BE2C (cell line): Measurements from ENCODE around the gene TCIRG1.

Source experiments
- DNase-seq: peaks from one replicate; pipeline ENCODE4 v3.0.0-alpha.2; 2020
- H3K27me3 ChIP-seq: fragments of 250-450 bp; sonication (Bioruptor Pico); 2 replicates; pipeline ENCODE4 v1.5.1; 2020; ENCODE audit warnings: mild to moderate bottlenecking
- H3K36me3 ChIP-seq: fragments of 250-450 bp; sonication (Bioruptor Pico); 2 replicates; pipeline ENCODE4 v1.5.1; 2020; ENCODE audit warnings: mild to moderate bottlenecking
- H3K4me1 ChIP-seq: fragments of 250-450 bp; sonication (Bioruptor Pico); 2 replicates; pipeline ENCODE4 v1.5.1; 2020
- H3K4me3 ChIP-seq: 2 replicates; pipeline ENCODE4 v1.5.1; 2011; ENCODE audit warnings: low read depth, low read length
- H3K9me3 ChIP-seq: fragments of 250-450 bp; sonication (Bioruptor Pico); 2 replicates; pipeline ENCODE4 v1.5.1; 2020
- CTCF ChIP-seq: IDR thresholded peaks from 2 replicates; pipeline ENCODE4 v1.5.1; 2012; ENCODE audit warnings: mild to moderate bottlenecking, low read depth, low read length

Gene TCIRG1

GRCh38 chr11:68036717-68037239 lies 2.0 kb upstream of the TCIRG1 start:
- H3K4me1 ChIP-seq, result peaks cover 26% of the 10 kb centered on the region
- TF ChIP-seq CTCF, result no peak
- H3K9me3 ChIP-seq, result no peaks in the 10 kb centered on the region
- H3K36me3 ChIP-seq, result peaks cover 11% of the 10 kb centered on the region
- H3K27me3 ChIP-seq, result no peaks in the 10 kb centered on the region
- H3K4me3 ChIP-seq, result no peak overlapping the region
- DNase-seq, result no peak

DNA sequence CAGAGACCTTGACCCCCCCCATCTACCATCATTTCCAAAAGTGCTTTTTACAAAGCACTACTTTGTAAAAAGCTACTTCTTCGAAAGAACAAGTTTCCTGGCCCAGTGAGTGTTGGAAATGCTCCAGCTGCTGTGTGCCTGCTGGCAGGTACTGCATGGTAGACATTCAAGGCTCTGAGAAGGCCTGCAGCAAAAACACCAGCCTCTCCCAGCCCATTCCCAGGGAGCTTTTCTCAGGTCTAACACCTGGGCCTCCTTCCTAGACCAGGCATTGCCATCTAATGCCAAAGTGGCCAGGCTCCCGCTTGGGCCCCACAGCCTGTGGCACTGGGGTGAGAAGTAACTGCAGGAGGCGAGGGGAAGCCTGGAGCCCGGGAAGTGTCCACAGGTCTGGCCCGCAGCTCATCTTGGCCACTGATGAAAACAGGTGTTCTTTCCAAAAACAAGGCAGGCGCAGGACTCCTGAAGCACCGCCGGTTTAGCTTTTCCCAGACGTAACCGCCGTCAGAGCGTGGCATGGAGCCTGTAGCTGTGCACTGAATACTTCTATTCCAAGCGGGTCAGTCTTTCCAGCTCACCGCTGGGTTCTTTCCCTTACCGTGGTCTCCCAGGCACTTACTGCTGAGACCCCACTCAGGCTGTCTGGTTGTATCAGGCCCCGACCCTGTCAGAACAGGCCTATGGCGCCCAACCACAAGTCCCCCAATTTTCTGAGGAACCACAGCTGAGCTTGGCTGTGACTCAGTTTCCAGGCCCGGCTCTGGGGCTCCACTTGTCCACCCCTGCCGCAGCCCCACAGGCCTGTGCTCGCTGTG lies 1.2 kb upstream of the TCIRG1 start:
- Histone ChIP-seq H3K4me3 (no peak overlapping the region), H3K36me3 (peaks cover 8% of the 10 kb centered on the region), H3K27me3 (no peaks in the 10 kb centered on the region), H3K4me1 (peaks cover 28% of the 10 kb centered on the region), H3K9me3 (no peaks in the 10 kb centered on the region)
- DNase-seq, result peak; percentile 14
- no peak for TF ChIP-seq CTCF

- H3K4me3 ChIP-seq, result no peak overlapping the region
- H3K9me3 ChIP-seq, result no peaks in the 10 kb centered on the region
- H3K4me1 ChIP-seq, result peaks cover 35% of the 10 kb centered on the region
- peaks cover 8% of the 10 kb centered on the region for H3K36me3 ChIP-seq
- no peak for TF ChIP-seq CTCF
- DNase-seq, result peak; percentile 61
- H3K27me3 ChIP-seq, result no peaks in the 10 kb centered on the region
Observed at GRCh38 chr11:68038226-68038717, 553 bp upstream of the TCIRG1 start.

- TF ChIP-seq CTCF, result no peak
- Histone ChIP-seq H3K4me3 (no peak overlapping the region), H3K9me3 (no peaks in the 10 kb centered on the region), H3K27me3 (no peaks in the 10 kb centered on the region), H3K36me3 (no peaks in the 10 kb centered on the region), H3K4me1 (peaks cover 44% of the 10 kb centered on the region)
- peak; percentile 8 for DNase-seq
Observed at GRCh38 chr11:68039526-68040086, 781 bp downstream of the TCIRG1 start.

DNA sequence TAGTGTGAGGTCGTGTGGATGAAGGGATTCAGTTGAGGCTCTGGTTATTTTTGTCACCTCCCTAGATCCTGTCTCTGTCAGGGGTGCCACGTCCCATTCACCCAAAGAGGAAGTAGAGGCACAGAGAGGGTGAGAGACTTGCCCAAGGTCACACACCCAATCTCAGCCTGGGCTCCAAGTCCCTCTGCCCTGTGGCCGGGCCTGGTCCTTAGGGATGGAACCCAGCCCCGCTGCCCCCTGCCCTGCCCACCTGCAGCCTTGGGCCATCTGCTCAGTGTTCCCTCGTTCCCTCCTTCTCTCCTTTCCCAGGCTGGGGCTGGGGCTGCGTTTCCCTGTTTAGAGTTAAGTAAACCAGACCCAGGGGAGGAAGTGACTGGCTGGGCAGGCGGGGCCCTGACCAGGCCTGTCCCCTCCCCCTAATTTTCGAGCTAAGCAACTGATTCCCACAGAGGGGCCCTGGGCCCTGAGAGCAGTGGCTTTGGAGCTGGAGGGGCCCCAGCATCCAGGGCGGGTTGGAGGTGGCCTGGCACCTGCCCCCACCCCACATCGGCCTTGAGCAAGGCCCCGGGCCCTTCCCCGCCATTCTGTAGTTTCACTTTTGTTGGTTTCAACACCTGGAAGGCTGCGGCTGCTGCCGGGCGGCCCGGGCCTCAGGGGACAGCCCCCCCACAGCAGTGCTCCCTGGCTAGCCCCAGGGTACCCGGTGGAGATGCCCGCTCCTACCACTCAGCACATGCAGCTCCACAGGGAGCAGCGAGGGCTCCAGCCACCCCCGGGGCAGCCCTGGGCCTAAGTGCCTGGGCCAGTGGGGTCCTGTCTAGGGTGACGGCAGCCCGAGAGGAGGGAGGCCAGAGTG lies 1.5 kb downstream of the TCIRG1 start:
- Histone ChIP-seq H3K4me1 (peaks cover 44% of the 10 kb centered on the region), H3K27me3 (no peaks in the 10 kb centered on the region), H3K9me3 (no peaks in the 10 kb centered on the region), H3K4me3 (peak overlapping the region; percentile 48), H3K36me3 (no peaks in the 10 kb centered on the region)
- no peak for TF ChIP-seq CTCF
- peak; percentile 92 for DNase-seq
